ENCODE results near the gene TPRG1.

TPRG1 gene

DNA sequence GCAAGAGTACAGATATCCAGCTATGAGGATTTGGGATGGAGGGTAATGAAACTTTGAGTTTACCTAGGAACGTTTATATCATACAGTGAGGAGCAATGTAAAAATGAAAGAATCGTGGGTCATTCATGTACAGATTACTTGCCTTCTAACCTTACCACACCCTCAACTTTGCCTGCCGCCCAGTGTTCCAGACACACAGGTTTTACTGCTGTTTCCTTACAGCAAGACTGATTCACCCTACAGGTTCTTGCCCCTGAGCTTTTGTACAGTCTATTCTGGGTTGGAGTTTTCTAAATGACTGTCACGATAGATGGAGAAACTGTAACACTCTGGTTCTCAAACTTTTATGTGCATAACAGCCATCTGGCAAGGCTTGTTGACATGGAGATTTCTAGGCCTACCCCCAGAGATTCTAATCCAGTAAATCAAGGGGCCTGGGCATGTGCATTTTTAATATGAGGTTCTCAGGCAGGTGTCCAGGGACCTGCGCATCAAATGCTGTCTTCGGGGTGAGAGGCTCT, 6.6 kb upstream of the TPRG1 start:
- FAIRE-seq (no peak), DNase-seq (ENCODE audit: insufficient read length, low spot score) (no peak)

- DNase-seq (ENCODE audit: insufficient read length, low spot score) = no peak
- FAIRE-seq = no peak
Measured at GRCh38 chr3:189166321-189166720, 5.5 kb upstream of the TPRG1 start.

- FAIRE-seq = no peak
- no peak for DNase-seq (ENCODE audit: insufficient read length, low spot score)
Measured at GRCh38 chr3:189167027-189167766, 4.6 kb upstream of the TPRG1 start.

GRCh38 chr3:189168711-189169110, 3.1 kb upstream of the TPRG1 start:
- DNase-seq (ENCODE audit: insufficient read length, low spot score) = no peak
- FAIRE-seq = no peak

DNA sequence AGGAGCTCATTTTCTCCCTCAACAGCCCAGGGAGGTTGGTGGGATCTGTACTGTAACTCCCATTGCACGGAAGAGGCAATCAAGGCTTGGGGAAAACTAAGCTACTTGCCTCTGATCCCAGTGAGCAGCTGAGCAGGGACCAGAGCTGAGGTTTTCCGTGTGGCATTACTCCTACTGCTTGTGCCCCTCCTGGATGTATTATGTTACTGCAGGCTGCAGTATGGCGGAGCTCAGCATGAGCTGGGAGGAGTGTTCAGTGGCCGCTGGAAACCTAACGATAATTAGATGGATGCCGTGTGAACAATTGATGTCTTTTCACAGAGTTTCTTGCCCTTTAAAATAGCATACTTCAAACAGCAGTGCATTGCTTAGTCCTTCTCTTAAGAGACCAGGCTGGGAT, 2.0 kb upstream of the TPRG1 start:
- FAIRE-seq (no peak), DNase-seq (ENCODE audit: insufficient read length, low spot score) (no peak)

GRCh38 chr3:189170559-189170958, 1.2 kb upstream of the TPRG1 start:
- no peak for DNase-seq (ENCODE audit: insufficient read length, low spot score)
- FAIRE-seq = no peak

DNA sequence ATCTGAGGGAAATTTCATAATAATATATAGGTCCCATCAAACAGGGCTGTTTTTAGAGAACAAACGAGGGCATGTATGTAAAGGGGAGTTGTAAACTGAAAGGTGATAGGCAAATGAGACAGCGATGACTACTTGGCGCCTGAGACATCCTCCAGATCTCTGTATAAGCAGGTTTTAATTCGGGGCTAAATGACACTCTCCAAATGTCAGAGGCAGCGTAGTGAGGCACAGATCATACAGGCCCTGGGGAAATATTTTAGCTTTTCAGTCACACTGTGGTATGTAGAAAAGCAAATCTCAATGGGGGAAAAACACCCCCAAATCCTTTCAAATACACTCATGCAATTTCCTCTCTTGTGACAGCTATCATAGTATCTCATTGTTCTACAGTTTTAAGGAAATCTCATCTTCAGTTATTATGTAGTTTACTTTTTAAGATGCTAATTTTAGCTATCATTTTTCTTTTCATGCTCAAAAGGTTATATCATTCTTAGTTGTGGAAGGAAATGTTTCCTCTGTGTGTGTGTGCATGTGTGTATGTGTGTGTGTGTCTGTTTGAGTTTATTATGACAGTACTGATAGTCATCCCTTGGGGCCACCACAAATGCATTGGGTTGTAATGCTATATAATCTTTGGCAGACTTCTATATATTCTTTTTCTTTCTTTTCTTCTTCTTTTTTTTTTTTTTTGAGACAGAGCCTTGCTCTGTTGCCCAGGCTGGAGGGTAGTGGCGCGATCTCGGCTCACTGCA, 1.1 kb downstream of the TPRG1 start:
- DNase-seq (ENCODE audit: insufficient read length, low spot score) (no peak), FAIRE-seq (no peak)

- no peak for DNase-seq (ENCODE audit: insufficient read length, low spot score)
- no peak for FAIRE-seq
Measured at GRCh38 chr3:189184566-189184965, 12.8 kb downstream of the TPRG1 start.

DNA sequence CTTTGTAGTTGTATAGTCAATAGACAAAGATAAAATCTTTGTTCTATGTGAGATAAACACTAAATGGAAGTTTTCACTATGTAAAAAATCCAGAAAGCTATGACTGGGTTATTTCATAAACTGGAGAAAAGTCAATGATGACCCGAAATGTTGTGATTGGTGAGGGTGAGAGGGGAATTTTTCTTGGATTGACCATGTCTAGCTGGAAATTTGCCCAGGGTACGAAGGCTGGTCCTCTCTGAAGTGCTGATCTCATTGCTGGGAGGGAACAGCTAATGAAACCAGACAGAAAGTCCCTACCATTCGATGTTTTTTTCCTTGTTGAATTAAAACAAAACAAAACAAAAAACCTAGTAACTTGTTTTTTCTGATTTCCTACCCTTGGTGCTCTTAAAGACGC, 14.3 kb downstream of the TPRG1 start:
- DNase-seq (ENCODE audit: insufficient read length, low spot score) (no peak), FAIRE-seq (no peak)

DNA sequence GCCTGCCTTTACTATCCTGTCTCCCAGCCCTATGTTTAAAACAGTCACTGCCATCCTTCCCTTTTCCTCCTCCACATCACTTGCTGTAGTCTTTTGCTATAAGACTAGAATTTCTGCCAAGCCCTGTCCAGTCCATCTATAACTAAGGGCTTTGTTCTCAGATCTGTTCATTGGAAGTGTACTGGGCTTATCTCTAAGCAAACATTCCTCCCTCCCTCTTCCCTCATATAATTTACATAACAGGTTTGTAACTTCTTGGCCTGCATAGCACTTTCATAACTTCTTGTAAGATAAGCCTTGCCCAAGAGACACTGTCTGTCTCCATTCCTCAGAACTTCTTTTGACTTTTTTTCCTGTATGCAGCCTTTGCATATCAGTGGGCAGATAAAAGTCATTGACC, 16.7 kb downstream of the TPRG1 start:
- no peak for FAIRE-seq

GRCh38 chr3:189192725-189193124, 21.0 kb downstream of the TPRG1 start:
- DNase-seq (ENCODE audit: insufficient read length, low spot score) (no peak), FAIRE-seq (no peak)

More for the DNA sequence above, 16.7 kb downstream of the TPRG1 start:
- DNase-seq (ENCODE audit: insufficient read length, low spot score) = no peak

DNA sequence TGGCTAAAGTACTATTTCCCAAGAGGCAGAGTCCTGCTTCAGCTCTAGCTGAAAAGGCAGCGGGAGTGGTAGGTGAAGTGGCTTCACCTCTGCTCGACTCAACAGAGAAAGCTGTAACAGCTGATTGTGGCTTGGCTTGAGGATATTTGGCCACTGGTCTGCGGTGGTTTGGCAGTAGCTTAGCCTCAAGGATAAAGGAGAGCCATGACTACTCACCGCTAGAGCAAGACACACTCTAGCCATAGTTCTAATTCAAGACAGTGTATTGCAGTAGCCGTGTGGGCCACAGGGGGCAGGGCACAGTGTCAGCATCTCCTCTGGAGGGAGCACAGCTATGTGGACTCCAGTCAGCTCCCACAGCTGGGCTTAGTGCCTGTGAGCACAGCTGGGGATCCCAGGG, 23.5 kb downstream of the TPRG1 start:
- DNase-seq (ENCODE audit: insufficient read length, low spot score) = no peak
- no peak for FAIRE-seq

DNA sequence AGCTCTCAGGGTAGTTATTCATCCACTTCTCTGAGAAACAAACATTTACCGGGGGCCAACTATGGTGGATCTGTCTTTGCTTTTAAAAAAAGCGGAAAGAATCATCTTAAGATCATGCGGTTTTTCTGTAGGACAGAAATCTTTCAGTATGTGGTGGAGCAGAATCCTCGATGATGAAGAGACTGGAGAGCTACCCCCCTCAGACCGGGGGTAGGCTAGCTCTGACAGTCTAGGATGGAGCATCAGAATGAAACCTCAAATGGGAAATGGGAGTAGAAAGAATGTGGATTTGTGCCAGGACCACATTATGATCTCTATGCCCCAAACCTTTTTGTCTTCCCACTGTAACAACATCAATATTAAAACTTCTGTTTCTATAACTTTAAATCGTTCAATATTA, 30.3 kb downstream of the TPRG1 start:
- DNase-seq (ENCODE audit: insufficient read length, low spot score) = no peak
- FAIRE-seq = no peak

GRCh38 chr3:189202583-189202982, 30.8 kb downstream of the TPRG1 start:
- DNase-seq (ENCODE audit: insufficient read length, low spot score) (no peak), FAIRE-seq (no peak)

GRCh38 chr3:189204167-189204866, 32.5 kb downstream of the TPRG1 start:
- no peak for FAIRE-seq

GRCh38 chr3:189204937-189205336, 33.2 kb downstream of the TPRG1 start:
- FAIRE-seq (no peak), DNase-seq (ENCODE audit: insufficient read length, low spot score) (no peak)

More at GRCh38 chr3:189204167-189204866, 32.5 kb downstream of the TPRG1 start:
- DNase-seq (ENCODE audit: insufficient read length, low spot score) = no peak

- FAIRE-seq = no peak
Measured at GRCh38 chr3:189210251-189210770, 38.5 kb downstream of the TPRG1 start.

DNA sequence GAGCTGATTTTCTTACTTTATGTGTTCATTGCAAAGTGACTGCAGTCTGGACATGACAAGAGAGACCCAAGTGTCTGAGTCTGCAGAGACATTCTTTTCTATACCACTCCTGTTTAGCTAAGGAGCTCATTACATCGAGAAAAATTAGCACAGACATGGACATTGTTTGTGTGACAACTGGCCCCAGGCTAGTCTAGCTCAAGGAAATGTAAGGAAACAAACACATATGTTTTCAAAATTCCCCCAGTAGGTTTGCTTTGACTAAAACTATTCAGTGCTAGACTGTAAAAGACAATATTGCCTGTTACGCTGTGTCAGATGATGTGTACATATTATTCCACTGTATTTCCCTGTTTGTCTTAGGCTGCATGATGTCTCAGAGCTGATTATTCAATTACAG, 40.9 kb downstream of the TPRG1 start:
- FAIRE-seq = no peak
- no peak for DNase-seq (ENCODE audit: insufficient read length, low spot score)

More at GRCh38 chr3:189210251-189210770, 38.5 kb downstream of the TPRG1 start:
- DNase-seq (ENCODE audit: insufficient read length, low spot score) = no peak

DNA sequence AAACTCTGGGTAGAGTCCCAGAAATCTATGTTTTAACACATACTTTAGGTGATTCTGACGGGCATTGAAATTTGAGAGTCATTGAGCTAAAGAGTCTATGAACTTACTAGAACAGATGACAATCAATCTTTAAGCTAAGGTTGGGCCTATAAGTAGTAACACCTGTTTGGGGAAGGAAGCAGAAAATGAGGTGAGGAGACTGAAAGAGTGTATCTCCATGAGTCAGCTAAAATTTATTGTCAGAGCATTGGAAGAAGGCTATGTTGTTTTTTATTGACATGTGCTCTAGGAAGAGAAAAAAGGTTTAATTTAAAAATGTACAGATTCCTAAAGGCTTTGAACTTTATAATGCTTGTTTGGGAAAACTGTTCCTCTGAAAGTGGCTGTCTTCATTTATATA, 42.9 kb downstream of the TPRG1 start:
- no peak for FAIRE-seq
- DNase-seq (ENCODE audit: insufficient read length, low spot score) = no peak

DNA sequence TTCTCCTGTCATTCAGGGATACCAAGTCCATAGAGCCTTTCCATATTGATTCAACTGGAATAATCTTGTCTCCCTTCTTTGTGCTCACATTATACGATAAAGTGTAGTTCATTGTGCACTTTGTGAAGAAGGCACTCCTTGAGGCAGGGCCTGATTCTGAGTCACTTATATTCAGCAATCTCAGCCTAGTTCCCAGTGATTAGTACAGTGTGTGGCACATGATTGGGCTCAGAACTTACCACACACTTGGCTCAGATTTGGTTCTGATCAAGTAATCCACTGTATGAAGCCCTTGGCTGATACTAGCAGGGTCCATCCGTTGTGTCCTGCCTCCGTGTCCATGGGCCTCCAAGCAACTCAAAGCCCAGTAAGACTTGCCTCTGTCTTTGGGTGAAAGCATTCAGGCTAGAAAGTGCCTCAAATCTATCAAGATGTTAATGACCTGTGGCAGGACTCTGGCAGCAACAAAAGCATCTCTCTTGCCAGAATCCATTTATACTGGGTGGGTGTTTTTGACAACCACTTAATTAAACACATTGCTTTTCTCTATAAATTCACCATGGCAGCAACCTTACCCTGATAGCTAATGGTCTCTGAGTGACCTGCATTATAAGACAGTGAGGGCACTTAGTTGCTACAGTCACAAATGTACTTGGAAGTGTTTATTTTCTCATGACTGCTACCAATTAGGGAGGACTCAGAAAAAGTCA, 51.3 kb downstream of the TPRG1 start:
- no peak for DNase-seq (ENCODE audit: insufficient read length, low spot score)
- FAIRE-seq = no peak

- DNase-seq (ENCODE audit: insufficient read length, low spot score) (no peak), FAIRE-seq (no peak)
Measured at GRCh38 chr3:189225431-189225830, 53.7 kb downstream of the TPRG1 start.
